ENCODE results near the gene ASB4. TPM values are rescaled to one million over a fixed set of nuclear protein-coding genes. Genes with fewer than 3 reads are reported as not detected.
A peak's percentile ranks its signal among the peaks of the same experiment; 100 is the strongest.
"Not testable (repeated sequence)": the region's sequence is repeated elsewhere in the genome, so short reads cannot be mapped to it uniquely, and the experiment has no call there.

Gene ASB4
- total RNA-seq, 1 experiment from 2014 or later: not detected

DNA sequence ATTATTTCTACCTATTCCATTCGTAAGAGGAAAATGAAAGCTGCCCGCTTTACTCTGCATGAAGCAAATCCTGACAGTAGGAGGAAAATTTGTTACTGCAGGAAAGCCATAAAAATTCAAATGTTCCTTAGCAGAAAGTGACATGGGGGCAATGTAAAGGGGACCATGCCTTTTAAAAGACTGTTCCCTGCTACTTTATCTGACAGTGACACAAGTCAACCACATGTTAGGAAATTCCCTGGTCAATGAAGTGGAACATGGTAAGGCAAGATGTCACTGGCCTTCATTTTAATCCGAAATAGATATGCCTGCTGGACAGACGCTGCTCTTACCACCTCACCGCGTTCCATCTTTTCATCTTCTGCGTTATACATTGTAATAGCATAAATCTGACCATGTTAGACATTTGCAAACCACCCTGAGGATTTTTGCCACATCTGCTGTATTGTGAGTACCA, 18.4 kb downstream of the ASB4 start:
- H3K4me3 ChIP-seq (ENCODE audit: low read length); H3K79me2 ChIP-seq (ENCODE audit: low read length); H3K9me2 ChIP-seq (replicated peaks; ENCODE audit: insufficient read depth, low read length); H3K9me3 ChIP-seq (ENCODE audit: low read length); H3K4me2 ChIP-seq (ENCODE audit: low read depth, low read length, poor library complexity, severe bottlenecking); H3K9ac ChIP-seq (ENCODE audit: low read length); H2AFZ ChIP-seq (ENCODE audit: low read length); H4K20me1 ChIP-seq (ENCODE audit: insufficient read depth, low read depth, low read length); H3K4me1 ChIP-seq (ENCODE audit: low read length); H3K27me3 ChIP-seq (ENCODE audit: low read length); DNase-seq; H3K36me3 ChIP-seq (ENCODE audit: insufficient read depth, low read length); H3K27ac ChIP-seq (ENCODE audit: low read length): not testable (repeated sequence)

DNA sequence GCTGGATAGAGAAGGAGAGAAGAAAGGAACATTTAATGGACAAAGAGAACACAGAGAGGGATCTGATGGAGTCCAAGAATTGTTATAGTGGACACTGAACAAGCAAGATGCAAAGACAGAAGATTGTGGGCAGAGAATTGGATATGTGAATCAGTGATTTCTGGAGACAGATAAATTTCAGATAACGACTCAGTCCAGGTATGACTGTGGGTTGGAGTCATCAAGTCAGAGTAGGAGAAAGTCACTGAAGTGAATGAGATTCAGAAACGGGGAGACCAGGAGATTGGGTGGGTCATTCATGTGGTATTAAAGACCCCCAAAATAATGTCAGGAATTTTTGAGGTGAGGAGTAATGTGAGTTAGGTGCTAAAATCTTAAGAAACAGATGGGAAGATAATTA, 23.0 kb downstream of the ASB4 start:
- no peaks in the 10 kb centered on the region for H3K9me3 ChIP-seq (ENCODE audit: low read length)
- no peak overlapping the region for H3K27ac ChIP-seq (ENCODE audit: low read length)
- H2AFZ ChIP-seq (ENCODE audit: low read length): no peak overlapping the region
- H3K4me2 ChIP-seq (ENCODE audit: low read depth, low read length, poor library complexity, severe bottlenecking): no peak overlapping the region
- H3K36me3 ChIP-seq (ENCODE audit: insufficient read depth, low read length): no peaks in the 10 kb centered on the region
- H3K4me3 ChIP-seq (ENCODE audit: low read length): no peak overlapping the region
- H3K9me2 ChIP-seq (replicated peaks; ENCODE audit: insufficient read depth, low read length): no peaks in the 10 kb centered on the region
- no peak overlapping the region for H3K9ac ChIP-seq (ENCODE audit: low read length)
- no peaks in the 10 kb centered on the region for H3K27me3 ChIP-seq (ENCODE audit: low read length)
- no peak for DNase-seq
- peaks cover 3% of the 10 kb centered on the region; the same call in 1 of the 2 replicates for H3K4me1 ChIP-seq (ENCODE audit: low read length)
- H4K20me1 ChIP-seq (ENCODE audit: insufficient read depth, low read depth, low read length): no peaks in the 10 kb centered on the region
- no peaks in the 10 kb centered on the region for H3K79me2 ChIP-seq (ENCODE audit: low read length)

DNA sequence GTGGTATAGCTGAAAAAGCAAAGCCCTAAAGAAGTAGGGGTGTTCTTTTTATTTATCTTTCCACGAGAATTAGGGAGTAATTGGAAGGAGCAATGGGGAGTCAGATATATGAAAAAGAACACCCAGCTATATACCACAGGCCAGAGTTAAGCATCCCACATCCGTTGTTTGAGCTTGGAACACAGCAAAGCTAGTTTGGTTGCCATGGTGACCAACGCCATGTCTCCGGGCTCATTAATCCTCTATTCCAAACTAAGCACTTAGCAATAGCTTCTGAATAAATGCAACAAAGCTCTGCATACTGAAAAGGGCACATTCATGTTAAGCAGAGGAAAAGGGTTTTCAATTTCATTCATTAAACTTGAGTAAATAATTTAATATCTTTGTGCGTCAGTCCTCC, 23.5 kb downstream of the ASB4 start:
- Histone ChIP-seq H3K9me3 (ENCODE audit: low read length) (no peaks in the 10 kb centered on the region), H3K4me3 (ENCODE audit: low read length) (no peak overlapping the region), H3K9ac (ENCODE audit: low read length) (no peak overlapping the region), H3K36me3 (ENCODE audit: insufficient read depth, low read length) (no peaks in the 10 kb centered on the region), H3K9me2 (replicated peaks; ENCODE audit: insufficient read depth, low read length) (no peaks in the 10 kb centered on the region), H3K4me1 (ENCODE audit: low read length) (peaks cover 3% of the 10 kb centered on the region; the same call in 1 of the 2 replicates), H3K27ac (ENCODE audit: low read length) (no peak overlapping the region), H2AFZ (ENCODE audit: low read length) (no peak overlapping the region), H3K4me2 (ENCODE audit: low read depth, low read length, poor library complexity, severe bottlenecking) (no peak overlapping the region), H3K27me3 (ENCODE audit: low read length) (no peaks in the 10 kb centered on the region), H3K79me2 (ENCODE audit: low read length) (no peaks in the 10 kb centered on the region), H4K20me1 (ENCODE audit: insufficient read depth, low read depth, low read length) (no peaks in the 10 kb centered on the region)
- DNase-seq: no peak

DNA sequence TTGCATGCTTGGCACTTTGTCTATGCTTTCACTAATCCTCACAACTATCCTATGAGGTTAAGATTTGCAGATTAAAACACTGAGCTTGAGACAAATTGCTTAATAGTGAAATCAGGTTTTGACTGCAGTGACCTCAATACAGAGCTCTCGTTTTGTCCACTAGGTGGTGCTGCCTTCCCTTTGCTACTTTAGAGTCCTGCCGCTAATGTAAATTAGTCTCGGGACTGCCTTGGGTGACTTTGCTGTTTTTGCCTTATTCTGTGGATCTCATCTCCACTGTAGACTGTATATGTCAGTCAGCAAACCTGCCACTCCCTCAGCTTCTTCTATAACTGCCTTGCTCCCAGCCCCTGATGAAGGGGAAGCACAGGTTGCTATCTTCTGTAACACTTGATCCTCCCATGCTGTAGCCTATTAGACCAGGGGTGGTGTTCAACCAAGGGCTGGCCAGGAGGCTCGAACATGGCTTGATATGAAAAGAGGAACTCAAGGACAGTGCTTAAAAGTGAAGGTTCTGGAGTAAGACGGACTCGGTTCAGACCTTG, 26.0 kb downstream of the ASB4 start:
- Histone ChIP-seq H3K9me2 (replicated peaks; ENCODE audit: insufficient read depth, low read length) (no peaks in the 10 kb centered on the region), H3K79me2 (ENCODE audit: low read length) (no peaks in the 10 kb centered on the region), H3K9me3 (ENCODE audit: low read length) (no peaks in the 10 kb centered on the region), H3K4me1 (ENCODE audit: low read length) (peaks cover 3% of the 10 kb centered on the region; the same call in 1 of the 2 replicates), H3K4me2 (ENCODE audit: low read depth, low read length, poor library complexity, severe bottlenecking) (no peak overlapping the region), H3K4me3 (ENCODE audit: low read length) (no peak overlapping the region), H3K27ac (ENCODE audit: low read length) (no peak overlapping the region), H3K36me3 (ENCODE audit: insufficient read depth, low read length) (no peaks in the 10 kb centered on the region), H4K20me1 (ENCODE audit: insufficient read depth, low read depth, low read length) (no peaks in the 10 kb centered on the region), H2AFZ (ENCODE audit: low read length) (no peak overlapping the region), H3K9ac (ENCODE audit: low read length) (no peak overlapping the region), H3K27me3 (ENCODE audit: low read length) (no peaks in the 10 kb centered on the region)
- peak; percentile 89 for DNase-seq

DNA sequence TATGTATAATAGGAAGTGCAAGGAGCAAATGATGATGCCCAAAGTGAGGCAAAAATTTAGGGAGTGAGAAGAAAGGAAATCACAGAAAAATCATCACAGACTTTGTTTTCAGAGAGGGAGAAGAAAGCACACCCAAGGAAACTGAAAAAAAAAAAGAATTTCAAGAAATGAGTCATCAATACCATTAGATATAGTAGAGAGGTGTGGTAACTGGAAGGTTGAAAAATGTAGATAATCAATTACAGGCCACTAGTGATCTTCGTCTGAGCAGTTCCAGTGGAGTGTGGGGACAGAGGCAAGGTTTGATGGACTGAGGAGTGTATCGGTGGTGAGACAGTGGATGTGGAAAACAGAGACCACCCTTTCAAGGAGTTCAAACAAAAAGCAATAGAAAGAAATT, 31.7 kb downstream of the ASB4 start:
- no peak overlapping the region for H3K4me2 ChIP-seq (ENCODE audit: low read depth, low read length, poor library complexity, severe bottlenecking)
- no peak for DNase-seq

DNA sequence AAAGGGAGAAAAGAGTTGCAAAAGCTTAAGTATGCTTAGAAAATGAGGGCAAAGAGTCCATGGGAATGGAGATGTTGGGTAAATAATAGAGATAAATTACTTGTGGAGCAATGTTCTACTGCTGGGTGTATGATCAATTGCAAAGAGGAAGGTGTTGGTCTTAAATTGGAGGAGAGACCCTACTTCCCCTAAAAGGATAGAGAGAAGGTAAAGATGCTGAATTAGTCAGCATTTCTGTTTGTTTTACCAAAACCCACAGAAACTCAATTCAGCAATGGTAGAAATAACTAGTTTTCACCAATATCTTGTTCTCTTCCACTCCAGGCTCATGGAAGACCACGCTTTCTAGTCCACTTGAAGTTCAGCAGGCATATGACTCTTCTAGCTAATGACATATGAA, 32.1 kb downstream of the ASB4 start:
- no peaks in the 10 kb centered on the region for H3K4me1 ChIP-seq (ENCODE audit: low read length)

More for the DNA sequence above, 31.7 kb downstream of the ASB4 start:
- Histone ChIP-seq H3K36me3 (ENCODE audit: insufficient read depth, low read length) (no peaks in the 10 kb centered on the region), H3K27ac (ENCODE audit: low read length) (no peak overlapping the region), H3K79me2 (ENCODE audit: low read length) (no peaks in the 10 kb centered on the region), H3K9me3 (ENCODE audit: low read length) (no peaks in the 10 kb centered on the region), H4K20me1 (ENCODE audit: insufficient read depth, low read depth, low read length) (no peaks in the 10 kb centered on the region), H3K9me2 (replicated peaks; ENCODE audit: insufficient read depth, low read length) (no peaks in the 10 kb centered on the region), H3K4me1 (ENCODE audit: low read length) (no peaks in the 10 kb centered on the region), H2AFZ (ENCODE audit: low read length) (no peak overlapping the region), H3K4me3 (ENCODE audit: low read length) (no peak overlapping the region), H3K9ac (ENCODE audit: low read length) (no peak overlapping the region), H3K27me3 (ENCODE audit: low read length) (no peaks in the 10 kb centered on the region)

DNA sequence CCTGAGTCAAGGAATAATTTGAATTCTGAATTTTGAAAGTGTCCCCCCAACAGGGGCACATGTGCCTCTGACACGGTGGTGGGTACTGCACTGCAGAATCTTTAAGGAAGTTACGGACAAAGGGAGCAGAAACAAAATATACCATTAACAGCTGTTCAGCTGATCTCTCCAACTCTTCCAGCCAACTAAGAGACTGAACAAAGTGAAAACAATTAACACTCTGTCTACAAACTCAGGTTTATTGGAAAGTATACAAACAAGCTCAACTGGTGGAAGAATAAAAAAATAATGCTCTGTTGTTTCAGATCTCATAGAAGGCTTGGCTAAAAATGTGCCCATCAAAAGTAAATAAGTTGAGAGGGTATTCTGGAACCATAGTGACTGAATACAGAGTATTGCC, 34.4 kb downstream of the ASB4 start:
- no peaks in the 10 kb centered on the region for H3K27me3 ChIP-seq (ENCODE audit: low read length)
- no peak for DNase-seq

More for the DNA sequence above, 32.1 kb downstream of the ASB4 start:
- H3K9ac ChIP-seq (ENCODE audit: low read length): no peak overlapping the region
- no peaks in the 10 kb centered on the region for H3K36me3 ChIP-seq (ENCODE audit: insufficient read depth, low read length)
- H3K4me3 ChIP-seq (ENCODE audit: low read length): no peak overlapping the region
- H3K9me2 ChIP-seq (replicated peaks; ENCODE audit: insufficient read depth, low read length): no peaks in the 10 kb centered on the region
- H3K79me2 ChIP-seq (ENCODE audit: low read length): no peaks in the 10 kb centered on the region
- H2AFZ ChIP-seq (ENCODE audit: low read length): no peak overlapping the region
- no peaks in the 10 kb centered on the region for H3K9me3 ChIP-seq (ENCODE audit: low read length)
- no peak for DNase-seq
- no peaks in the 10 kb centered on the region for H4K20me1 ChIP-seq (ENCODE audit: insufficient read depth, low read depth, low read length)
- H3K27ac ChIP-seq (ENCODE audit: low read length): no peak overlapping the region
- H3K4me2 ChIP-seq (ENCODE audit: low read depth, low read length, poor library complexity, severe bottlenecking): no peak overlapping the region
- no peaks in the 10 kb centered on the region for H3K27me3 ChIP-seq (ENCODE audit: low read length)

DNA sequence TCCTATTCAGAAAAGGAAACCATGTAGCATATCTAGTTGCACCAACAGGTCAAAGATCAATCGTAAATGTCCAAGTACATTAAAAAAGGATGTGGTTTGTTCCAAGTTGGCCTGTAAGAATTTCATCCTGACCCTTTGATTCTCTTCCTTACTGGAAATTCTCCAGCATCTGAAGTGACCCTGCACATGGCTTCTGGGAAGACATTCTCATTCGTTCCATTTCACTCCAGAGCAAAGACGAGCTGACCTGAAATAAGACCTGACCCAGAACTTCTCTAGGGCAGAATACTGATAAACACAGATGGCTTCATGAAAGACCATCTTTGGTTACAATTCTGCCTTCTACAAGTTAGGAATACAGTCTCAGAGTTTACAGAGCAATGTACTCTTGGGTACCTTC, 39.8 kb downstream of the ASB4 start:
- no peak for DNase-seq
- H3K4me1 ChIP-seq (ENCODE audit: low read length): no peaks in the 10 kb centered on the region
- H3K27ac ChIP-seq (ENCODE audit: low read length): no peak overlapping the region
- H3K9me3 ChIP-seq (ENCODE audit: low read length): no peaks in the 10 kb centered on the region
- H3K9ac ChIP-seq (ENCODE audit: low read length): no peak overlapping the region
- no peaks in the 10 kb centered on the region for H3K79me2 ChIP-seq (ENCODE audit: low read length)
- H3K27me3 ChIP-seq (ENCODE audit: low read length): no peaks in the 10 kb centered on the region
- no peak overlapping the region for H3K4me2 ChIP-seq (ENCODE audit: low read depth, low read length, poor library complexity, severe bottlenecking)
- no peaks in the 10 kb centered on the region for H4K20me1 ChIP-seq (ENCODE audit: insufficient read depth, low read depth, low read length)
- no peak overlapping the region for H3K4me3 ChIP-seq (ENCODE audit: low read length)
- no peaks in the 10 kb centered on the region for H3K36me3 ChIP-seq (ENCODE audit: insufficient read depth, low read length)
- H2AFZ ChIP-seq (ENCODE audit: low read length): no peak overlapping the region
- H3K9me2 ChIP-seq (replicated peaks; ENCODE audit: insufficient read depth, low read length): no peaks in the 10 kb centered on the region

More for the DNA sequence above, 34.4 kb downstream of the ASB4 start:
- no peaks in the 10 kb centered on the region for H4K20me1 ChIP-seq (ENCODE audit: insufficient read depth, low read depth, low read length)
- no peaks in the 10 kb centered on the region for H3K9me2 ChIP-seq (replicated peaks; ENCODE audit: insufficient read depth, low read length)
- no peak overlapping the region for H3K4me2 ChIP-seq (ENCODE audit: low read depth, low read length, poor library complexity, severe bottlenecking)
- no peaks in the 10 kb centered on the region for H3K9me3 ChIP-seq (ENCODE audit: low read length)
- H3K4me3 ChIP-seq (ENCODE audit: low read length): no peak overlapping the region
- H2AFZ ChIP-seq (ENCODE audit: low read length): no peak overlapping the region
- H3K27ac ChIP-seq (ENCODE audit: low read length): no peak overlapping the region
- H3K4me1 ChIP-seq (ENCODE audit: low read length): no peaks in the 10 kb centered on the region
- H3K79me2 ChIP-seq (ENCODE audit: low read length): no peaks in the 10 kb centered on the region
- no peaks in the 10 kb centered on the region for H3K36me3 ChIP-seq (ENCODE audit: insufficient read depth, low read length)
- no peak overlapping the region for H3K9ac ChIP-seq (ENCODE audit: low read length)
